ENCODE results near the gene NEK10. TPM values are rescaled to one million over a fixed set of nuclear protein-coding genes. Genes with fewer than 3 reads are reported as not detected.

NEK10 gene
- total RNA-seq, 3 donors from 2014 or later (not counting 1 experiment from before 2014, with no cell fraction given): 0.68 to 1.6 (median 0.80) TPM

DNA sequence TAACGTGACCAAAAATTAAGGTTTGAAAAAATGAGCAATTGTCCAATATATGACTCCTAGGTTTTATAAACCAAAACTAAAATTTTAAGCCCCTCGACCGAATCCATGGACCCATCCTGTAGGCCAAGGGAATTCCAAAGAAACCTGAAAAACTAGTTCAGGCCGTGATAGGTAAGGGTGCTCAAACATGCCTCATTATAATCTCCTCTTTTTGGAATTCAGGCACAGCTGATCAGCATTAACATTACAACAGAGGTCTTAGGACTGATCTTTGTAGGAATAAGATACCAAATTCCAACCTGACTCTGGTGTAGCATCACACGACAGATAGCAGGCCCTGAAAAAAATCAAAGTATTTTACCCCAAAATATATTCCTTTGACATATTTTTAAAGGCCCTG lies 155.7 kb downstream of the NEK10 start:
- Mint-ChIP-seq H3K9me3 (peaks cover under 1 to 4% of the 10 kb centered on the region in 2 donors), H3K27me3 (ENCODE audit: low read depth in 2 of 2) (no peaks in the 10 kb centered on the region), H3K4me3 (no peak overlapping the region), H3K4me1 (no peaks in the 10 kb centered on the region), H3K27ac (no peak overlapping the region), H3K36me3 (no peaks in the 10 kb centered on the region)
- no peak for DNase-seq
- WGBS (ENCODE audit: insufficient coverage): 74% methylated on average over 4 of the region's 5 CpGs
- H3K9me3 ChIP-seq (ENCODE audit: control insufficient read depth, insufficient read depth, low read length): no peaks in the 10 kb centered on the region
- no peaks in the 10 kb centered on the region for H3K27me3 ChIP-seq (ENCODE audit: control insufficient read depth, insufficient read depth, low read length)
- H3K4me3 ChIP-seq (ENCODE audit: low read length): no peak overlapping the region
- intact Hi-C loops (cut with micrococcal nuclease): no loop called here
- H3K27ac ChIP-seq (ENCODE audit: low read length): no peak overlapping the region
- TF ChIP-seq, protein P1, sequence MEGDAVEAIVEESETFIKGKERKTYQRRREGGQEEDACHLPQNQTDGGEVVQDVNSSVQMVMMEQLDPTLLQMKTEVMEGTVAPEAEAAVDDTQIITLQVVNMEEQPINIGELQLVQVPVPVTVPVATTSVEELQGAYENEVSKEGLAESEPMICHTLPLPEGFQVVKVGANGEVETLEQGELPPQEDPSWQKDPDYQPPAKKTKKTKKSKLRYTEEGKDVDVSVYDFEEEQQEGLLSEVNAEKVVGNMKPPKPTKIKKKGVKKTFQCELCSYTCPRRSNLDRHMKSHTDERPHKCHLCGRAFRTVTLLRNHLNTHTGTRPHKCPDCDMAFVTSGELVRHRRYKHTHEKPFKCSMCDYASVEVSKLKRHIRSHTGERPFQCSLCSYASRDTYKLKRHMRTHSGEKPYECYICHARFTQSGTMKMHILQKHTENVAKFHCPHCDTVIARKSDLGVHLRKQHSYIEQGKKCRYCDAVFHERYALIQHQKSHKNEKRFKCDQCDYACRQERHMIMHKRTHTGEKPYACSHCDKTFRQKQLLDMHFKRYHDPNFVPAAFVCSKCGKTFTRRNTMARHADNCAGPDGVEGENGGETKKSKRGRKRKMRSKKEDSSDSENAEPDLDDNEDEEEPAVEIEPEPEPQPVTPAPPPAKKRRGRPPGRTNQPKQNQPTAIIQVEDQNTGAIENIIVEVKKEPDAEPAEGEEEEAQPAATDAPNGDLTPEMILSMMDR (IDR thresholded peaks at IDR 0.05): no peak
- H3K4me1 ChIP-seq (ENCODE audit: control insufficient read depth, insufficient read depth, low read length): no peaks in the 10 kb centered on the region
- no peaks in the 10 kb centered on the region for H3K36me3 ChIP-seq (ENCODE audit: control insufficient read depth, insufficient read depth, low read length)
- no peak for ATAC-seq

DNA sequence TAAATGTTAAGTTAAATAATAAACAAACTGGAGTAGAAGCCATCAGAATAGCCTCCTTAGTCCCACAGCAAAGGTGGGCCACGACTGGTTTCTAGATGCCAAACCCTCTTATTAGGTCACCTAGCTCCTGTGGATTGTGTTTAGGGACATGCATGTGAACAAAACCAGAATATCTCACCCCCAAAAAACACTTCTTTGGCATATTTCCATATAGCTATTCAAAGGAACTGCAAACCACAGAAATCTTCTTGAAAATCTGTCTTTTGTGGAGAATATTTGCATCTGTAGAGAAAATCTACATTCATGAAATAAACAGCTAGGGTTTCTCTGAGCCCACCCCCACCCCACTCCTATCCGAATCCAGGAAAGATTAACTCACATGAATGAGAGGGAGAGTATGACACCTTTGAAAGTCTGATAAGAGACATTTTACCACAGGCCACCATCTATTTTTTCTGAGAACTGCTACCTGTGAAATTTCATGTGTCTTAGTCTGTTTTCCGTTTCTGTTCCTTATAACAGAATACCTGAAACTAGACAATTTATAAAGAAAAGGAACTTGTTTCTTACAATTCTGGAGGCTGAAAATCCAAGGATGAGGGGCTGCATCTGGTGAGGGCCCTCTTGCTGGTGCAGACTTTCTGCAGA lies 159.4 kb downstream of the NEK10 start:
- TF ChIP-seq, protein P1 (IDR thresholded peaks at IDR 0.05): no peak
- H3K4me1 ChIP-seq (ENCODE audit: control insufficient read depth, insufficient read depth, low read length): no peaks in the 10 kb centered on the region
- H3K27ac ChIP-seq (ENCODE audit: low read length): no peak overlapping the region
- no peak for DNase-seq
- Mint-ChIP-seq H3K27ac (no peak overlapping the region), H3K27me3 (ENCODE audit: low read depth in 2 of 2) (no peaks in the 10 kb centered on the region), H3K36me3 (no peaks in the 10 kb centered on the region), H3K9me3 (peaks cover 2 to 11% of the 10 kb centered on the region in 2 donors), H3K4me1 (no peaks in the 10 kb centered on the region), H3K4me3 (no peak overlapping the region)
- no peaks in the 10 kb centered on the region for H3K9me3 ChIP-seq (ENCODE audit: control insufficient read depth, insufficient read depth, low read length)
- H3K4me3 ChIP-seq (ENCODE audit: low read length): no peak overlapping the region
- ATAC-seq: no peak
- no peaks in the 10 kb centered on the region for H3K27me3 ChIP-seq (ENCODE audit: control insufficient read depth, insufficient read depth, low read length)
- intact Hi-C loops (cut with micrococcal nuclease): no loop called here
- H3K36me3 ChIP-seq (ENCODE audit: control insufficient read depth, insufficient read depth, low read length): no peaks in the 10 kb centered on the region
- 31% methylated on average over 3 of the region's 3 CpGs for WGBS (ENCODE audit: insufficient coverage)

DNA sequence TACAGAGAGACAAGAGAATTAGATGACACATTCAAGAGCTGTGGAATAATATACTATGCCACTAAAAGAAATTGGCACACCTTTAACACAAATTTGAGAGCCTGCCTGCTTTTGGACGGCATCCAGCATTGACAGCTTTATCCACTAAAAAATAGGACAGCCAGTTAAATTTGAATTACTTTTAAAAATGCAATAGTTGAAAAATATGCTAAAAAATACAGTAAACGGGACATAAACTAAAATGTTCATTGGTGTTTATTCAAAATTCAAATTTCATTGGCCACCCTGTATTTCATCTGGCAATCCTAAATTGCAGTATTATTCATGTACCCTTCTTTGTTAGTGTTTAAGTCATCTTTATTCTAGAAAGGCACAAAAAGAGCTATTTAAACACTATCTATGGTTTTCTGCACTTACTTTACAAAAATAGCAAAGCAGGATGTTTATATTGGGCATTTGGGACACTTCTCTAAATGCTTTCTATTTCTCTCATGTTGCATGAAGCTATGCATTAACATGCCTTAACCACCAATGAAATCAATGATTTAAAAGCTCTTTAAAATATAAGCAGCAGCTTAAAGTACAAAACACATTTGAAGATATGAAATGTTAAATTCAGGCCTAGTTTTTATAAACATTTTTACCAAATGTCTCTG lies 160.1 kb downstream of the NEK10 start:
- TF ChIP-seq, protein P1 (IDR thresholded peaks at IDR 0.05): no peak
- H3K9me3 ChIP-seq (ENCODE audit: control insufficient read depth, insufficient read depth, low read length): no peaks in the 10 kb centered on the region
- H3K4me3 ChIP-seq (ENCODE audit: low read length): no peak overlapping the region
- 100% methylated on average over 1 of the region's 2 CpGs for WGBS (ENCODE audit: insufficient coverage)
- H3K27me3 ChIP-seq (ENCODE audit: control insufficient read depth, insufficient read depth, low read length): no peaks in the 10 kb centered on the region
- Mint-ChIP-seq H3K9me3 (peaks cover 2 to 11% of the 10 kb centered on the region in 2 donors), H3K4me3 (no peak overlapping the region), H3K27me3 (ENCODE audit: low read depth in 2 of 2) (no peaks in the 10 kb centered on the region), H3K27ac (no peak overlapping the region), H3K36me3 (no peaks in the 10 kb centered on the region), H3K4me1 (no peaks in the 10 kb centered on the region)
- ATAC-seq (no peak), DNase-seq (no peak)
- H3K36me3 ChIP-seq (ENCODE audit: control insufficient read depth, insufficient read depth, low read length): no peaks in the 10 kb centered on the region
- H3K27ac ChIP-seq (ENCODE audit: low read length): no peak overlapping the region
- intact Hi-C loops (cut with micrococcal nuclease): no loop called here
- no peaks in the 10 kb centered on the region for H3K4me1 ChIP-seq (ENCODE audit: control insufficient read depth, insufficient read depth, low read length)
